Stimulated activated CD8-positive, alpha-beta memory T cell treated with anti-CD3 and anti-CD28 coated beads, Interleukin-12 subunit alpha, Interleukin-12 subunit beta, amount 100 ng/mL, for 4 hours (primary cell): Measurements from ENCODE around the gene TUBG2.
"Not testable (repeated sequence)": the region's sequence is repeated elsewhere in the genome, so short reads cannot be mapped to it uniquely, and the experiment has no call there.

Experiments used
- DNase-seq: peaks from one replicate; pipeline ENCODE4 v3.0.0-alpha.2; 2020; ENCODE audit warnings: low read depth

The TUBG2 gene

GRCh38 chr17:42655528-42655927 lies 3.6 kb upstream of the TUBG2 start:
- DNase-seq: no peak

DNA sequence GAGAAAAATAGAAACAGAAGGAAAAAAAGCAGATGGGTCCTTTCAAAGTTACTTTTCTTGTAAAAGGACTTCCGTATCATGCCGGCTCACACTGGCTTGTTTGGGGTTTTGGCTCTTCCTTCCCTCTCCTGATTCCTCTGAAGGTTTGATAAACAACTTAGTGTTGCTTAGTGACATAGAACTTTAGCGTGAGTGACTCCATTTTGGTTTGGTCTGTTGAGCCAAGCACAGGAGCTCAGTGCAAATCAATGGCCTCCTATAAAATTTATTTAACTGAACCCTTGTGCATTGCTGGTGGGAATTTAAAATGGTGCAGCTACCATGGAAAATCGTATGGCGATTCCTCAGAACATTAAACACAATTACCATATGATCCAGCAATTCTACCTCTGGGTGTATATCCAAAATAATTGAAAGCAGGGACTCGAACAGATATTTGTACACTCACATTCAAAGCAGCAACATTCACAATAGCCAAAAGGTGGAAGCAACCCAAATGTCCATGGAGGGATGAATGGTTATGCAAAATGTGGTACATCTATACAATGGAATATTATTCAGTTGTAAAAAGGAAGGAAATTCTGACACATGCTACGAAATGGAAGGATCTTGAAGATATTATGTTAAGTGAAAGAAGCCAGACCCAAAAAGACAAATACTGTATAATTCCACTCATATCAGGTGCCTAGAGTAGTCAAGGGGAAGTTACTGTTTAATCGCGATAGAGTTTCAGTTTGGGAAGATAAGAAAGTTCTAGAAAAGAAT lies 1.1 kb upstream of the TUBG2 start:
- DNase-seq: no peak

DNA sequence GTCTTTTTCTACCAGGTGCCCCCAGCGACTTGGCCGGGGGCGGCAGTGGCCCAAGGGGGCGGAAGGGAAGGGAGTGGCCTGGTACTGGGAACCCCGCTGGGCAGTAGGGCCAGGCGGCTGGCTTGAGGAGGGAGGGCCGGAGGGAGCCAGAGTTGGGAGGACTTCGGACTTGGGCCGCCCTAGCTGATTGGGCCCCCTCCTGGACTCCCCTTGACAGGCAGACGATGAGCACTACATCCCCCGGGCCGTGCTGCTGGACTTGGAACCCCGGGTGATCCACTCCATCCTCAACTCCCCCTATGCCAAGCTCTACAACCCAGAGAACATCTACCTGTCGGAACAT lies 819 bp downstream of the TUBG2 start:
- not testable (repeated sequence) for DNase-seq

GRCh38 chr17:42660692-42661345 lies 1.7 kb downstream of the TUBG2 start:
- DNase-seq: no peak

DNA sequence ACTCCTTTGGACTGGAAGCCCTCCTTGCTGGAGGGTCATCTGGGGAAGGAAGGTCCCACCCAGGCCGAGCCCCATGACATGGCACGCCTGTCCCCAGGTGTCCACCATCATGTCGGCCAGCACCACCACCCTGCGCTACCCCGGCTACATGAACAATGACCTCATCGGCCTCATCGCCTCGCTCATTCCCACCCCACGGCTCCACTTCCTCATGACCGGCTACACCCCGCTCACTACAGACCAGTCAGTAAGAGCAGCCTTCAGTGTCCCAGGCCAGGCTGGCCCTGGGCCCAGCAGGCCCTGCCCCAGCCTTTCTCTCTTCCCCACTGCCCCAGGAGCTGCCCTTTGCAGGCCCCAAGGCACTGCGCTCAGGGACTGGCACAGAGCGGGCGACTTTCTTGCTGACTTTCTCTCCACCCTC lies 6.5 kb downstream of the TUBG2 start:
- no peak for DNase-seq

DNA sequence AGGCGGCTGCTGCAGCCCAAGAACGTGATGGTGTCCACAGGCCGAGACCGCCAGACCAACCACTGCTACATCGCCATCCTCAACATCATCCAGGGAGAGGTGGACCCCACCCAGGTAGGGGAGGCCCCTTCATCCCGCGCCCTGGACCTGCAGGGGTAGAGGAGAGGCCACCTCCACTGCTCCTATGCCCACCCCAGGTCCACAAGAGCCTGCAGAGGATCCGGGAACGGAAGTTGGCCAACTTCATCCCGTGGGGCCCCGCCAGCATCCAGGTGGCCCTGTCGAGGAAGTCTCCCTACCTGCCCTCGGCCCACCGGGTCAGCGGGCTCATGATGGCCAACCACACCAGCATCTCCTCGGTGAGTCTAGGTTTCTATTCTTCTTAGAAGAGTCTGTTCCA lies 7.0 kb downstream of the TUBG2 start:
- DNase-seq: not testable (repeated sequence)

- DNase-seq: no peak
These were observed 8.2 kb downstream of the TUBG2 start for GRCh38 chr17:42667088-42667951.

DNA sequence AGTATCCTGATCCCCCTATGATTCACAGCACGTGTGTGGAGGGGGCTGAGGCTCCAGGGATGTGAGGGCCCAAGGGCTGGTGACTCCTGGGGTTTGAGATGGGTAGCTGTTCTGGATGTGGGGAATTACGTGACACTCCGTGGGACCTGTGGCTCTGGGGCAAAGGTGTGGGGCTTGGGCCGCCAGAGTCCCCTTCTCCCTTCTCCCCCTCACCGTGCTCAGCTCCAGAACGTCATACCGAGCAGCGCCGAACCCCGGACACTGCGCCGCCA lies 10.6 kb downstream of the TUBG2 start:
- DNase-seq: no peak

DNA sequence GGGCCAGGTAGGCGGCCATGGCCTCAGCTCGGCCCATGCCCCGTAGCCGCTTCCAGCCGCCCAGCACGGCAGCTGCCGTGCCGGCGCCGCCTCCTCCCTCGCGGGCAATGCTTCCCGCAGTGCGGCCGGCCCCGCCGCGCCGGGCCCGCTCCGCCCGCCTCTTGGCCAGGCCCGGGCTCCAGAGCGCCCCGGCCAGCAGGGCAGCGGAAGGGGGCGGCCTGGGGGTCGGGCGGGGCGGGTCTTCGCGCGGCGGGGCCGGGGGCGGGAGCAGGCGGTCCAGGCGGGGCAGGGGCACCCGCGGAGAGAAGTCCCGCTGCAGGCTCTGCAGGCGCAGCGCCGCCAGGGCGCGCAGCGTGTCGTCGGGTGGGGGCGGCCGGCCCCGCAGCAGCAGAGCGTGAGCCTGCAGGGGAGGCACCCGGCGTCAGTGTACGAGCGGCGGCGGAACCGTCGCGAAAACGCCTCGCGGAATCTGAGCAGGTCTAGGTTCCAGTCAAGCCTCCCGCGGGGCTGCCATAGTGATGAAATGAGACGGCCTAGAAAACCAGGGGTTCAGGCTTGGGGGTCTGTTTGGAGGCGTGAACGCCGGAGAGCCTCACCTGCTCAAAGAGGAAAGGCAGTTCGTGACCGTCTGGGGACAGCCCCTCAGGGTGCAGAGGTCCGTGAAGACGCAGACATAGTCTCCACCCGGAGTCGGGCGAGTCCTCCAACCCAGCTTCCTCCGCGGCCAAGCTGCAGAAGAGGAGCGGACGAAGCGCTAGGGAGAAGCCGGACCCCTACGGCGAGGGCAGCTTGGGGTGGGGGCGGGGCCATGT lies 11.1 kb downstream of the TUBG2 start:
- DNase-seq: no peak

DNA sequence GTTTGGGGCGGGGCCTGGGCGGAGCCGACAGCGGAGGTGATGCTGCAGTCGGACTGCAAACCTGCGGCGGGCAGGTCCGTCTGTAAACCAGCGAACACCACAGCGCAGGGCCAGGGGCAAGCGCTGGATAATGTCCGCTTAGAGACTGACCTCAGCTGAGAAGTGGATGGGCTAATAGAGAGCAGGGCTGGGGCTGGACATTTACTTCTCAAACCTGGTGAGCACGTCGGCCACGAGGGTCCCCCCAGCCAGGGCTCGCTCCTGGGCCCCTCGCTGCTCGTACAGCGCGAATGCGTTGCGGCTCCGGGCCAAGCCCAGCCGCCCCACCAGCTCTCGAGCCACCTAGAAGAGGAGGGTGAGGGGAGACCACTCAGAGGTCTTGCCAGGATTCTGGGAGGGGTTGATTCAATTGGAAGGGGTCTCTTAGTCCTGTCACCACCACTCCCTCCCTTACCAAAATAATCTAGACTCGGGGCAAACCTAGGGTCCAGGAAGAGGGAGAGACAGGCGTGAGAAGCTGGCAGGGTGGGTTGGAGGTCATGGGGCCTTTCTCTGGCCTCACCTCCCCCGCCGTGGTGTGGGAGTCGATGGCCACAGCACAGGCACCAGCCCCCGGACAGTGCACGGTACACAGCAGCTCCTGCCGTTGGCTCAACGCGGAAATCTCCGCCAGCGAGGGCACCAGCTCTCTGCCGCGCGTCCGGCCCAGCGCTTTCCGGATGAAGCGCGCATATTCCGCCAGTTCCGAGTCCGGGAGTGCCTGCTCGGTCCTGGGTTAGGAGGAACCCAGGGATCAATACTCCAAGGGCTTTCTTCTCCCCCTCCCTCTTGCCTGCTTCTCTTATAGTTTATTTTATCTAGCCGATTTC lies 11.9 kb downstream of the TUBG2 start:
- no peak for DNase-seq

DNA sequence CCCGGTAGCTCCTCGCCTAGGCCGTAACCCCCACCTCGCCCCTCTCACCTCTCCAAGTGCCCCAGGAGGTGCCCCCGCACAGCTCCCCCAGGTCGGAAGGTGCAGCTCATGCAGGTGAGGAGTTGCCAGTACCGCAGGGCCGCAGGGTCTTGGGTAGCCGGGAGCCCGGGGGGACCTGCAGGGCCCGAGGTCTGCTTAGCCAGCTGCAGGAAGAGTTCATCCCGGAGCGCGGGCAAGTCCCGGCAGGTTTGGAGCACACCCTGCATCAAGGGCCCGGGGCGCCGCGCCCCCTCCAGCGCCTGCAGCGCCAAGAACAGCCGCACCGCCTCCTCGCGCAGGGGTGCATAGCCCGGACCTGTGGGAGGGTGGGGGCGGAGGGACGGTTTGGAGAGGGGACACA lies 13.0 kb downstream of the TUBG2 start:
- DNase-seq: no peak

GRCh38 chr17:42673266-42673884 lies 14.3 kb downstream of the TUBG2 start:
- no peak for DNase-seq

GRCh38 chr17:42673885-42674754 lies 15.0 kb downstream of the TUBG2 start:
- DNase-seq: no peak

DNA sequence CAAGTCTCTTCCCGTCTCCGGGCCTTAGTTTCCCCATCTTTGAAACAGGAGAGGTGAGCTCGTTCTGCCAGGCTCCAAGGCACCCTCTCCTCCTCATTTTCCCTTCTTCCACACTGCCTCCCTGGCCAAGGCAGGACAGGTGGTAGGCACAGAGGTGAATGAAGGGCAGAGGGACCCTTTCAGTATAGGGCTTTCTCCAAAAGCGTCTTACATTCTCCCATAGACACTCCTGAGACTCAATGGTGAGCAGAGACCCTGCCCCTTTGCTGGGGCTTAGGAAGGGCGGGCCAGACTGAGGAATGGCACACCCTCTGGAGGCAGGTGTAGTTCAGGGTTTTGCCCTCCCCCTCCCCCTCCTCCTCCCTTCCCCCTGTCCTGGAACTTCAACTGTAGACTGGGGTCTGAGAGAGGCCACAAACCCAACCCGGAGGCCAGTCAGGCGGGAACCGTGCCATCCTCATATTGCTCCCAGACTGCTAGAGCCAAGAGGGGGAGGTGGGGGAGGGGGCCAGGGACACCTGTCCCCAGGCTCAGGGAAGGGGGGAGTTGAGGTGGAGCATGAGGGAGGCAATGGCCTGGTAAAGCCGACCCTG lies 15.8 kb downstream of the TUBG2 start:
- DNase-seq: no peak

- no peak for DNase-seq
These were observed 16.4 kb downstream of the TUBG2 start for GRCh38 chr17:42675348-42675964.

DNA sequence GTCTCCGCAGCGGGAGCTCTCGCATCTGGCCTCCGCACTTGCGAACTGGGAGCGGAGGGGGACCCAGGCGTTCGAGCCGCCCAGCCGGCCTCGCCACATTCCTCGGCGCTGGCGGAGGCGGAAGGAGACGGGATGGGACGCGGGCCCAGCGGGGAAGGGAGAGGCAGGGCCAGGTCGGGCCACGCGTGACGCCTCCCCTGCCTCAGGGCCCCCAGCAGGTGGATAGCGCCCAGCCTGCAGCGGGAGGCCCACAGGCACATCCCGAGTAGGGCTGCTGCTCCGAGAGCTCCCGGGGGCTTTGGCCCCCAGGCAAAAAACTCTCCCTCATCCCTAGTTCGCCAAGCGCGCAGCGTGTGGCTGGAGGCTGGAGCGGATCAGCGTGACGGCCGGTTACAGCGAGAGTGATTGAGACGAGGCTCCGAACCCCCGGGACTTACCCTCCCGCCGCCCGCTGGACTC lies 16.9 kb downstream of the TUBG2 start:
- DNase-seq: no peak

GRCh38 chr17:42676424-42677011 lies 17.4 kb downstream of the TUBG2 start, which contains the start of gene PLEKHH3:
TSS of gene PLEKHH3 (minus strand) at chr17:42676994. CDS start at chr17:42676563, 431 bp downstream.
- DNase-seq: no peak
